Measurements from ENCODE around the gene TIGD1.
"Not testable (repeated sequence)": the region's sequence is repeated elsewhere in the genome, so short reads cannot be mapped to it uniquely, and the experiment has no call there.

Gene TIGD1

GRCh38 chr2:232573042-232573441 lies 22.7 kb upstream of the TIGD1 start:
- no peak overlapping the region for H3K4me3 ChIP-seq (ENCODE audit: low read length)
- H3K27me3 ChIP-seq (replicated peaks; ENCODE audit: insufficient read depth, low read length): no peaks in the 10 kb centered on the region
- no peak overlapping the region for H3K9ac ChIP-seq (ENCODE audit: low read length)
- no peaks in the 10 kb centered on the region for H3K9me3 ChIP-seq (replicated peaks; ENCODE audit: insufficient read depth, low read length)
- TF ChIP-seq CTCF (IDR thresholded peaks at IDR 0.05; ENCODE audit: low read length): no peak
- no peak for TF ChIP-seq EZH2phosphoT487 (IDR thresholded peaks at IDR 0.05; ENCODE audit: low read length)
- TF ChIP-seq EZH2 (optimal IDR thresholded peaks at IDR 0.05; ENCODE audit: low read depth, low read length): no peak
- H3K4me1 ChIP-seq (ENCODE audit: low read length): no peaks in the 10 kb centered on the region
- no peak overlapping the region for H3K27ac ChIP-seq (ENCODE audit: low read length)
- no peaks in the 10 kb centered on the region for H3K9me2 ChIP-seq (replicated peaks; ENCODE audit: insufficient read depth, low read length)
- no peaks in the 10 kb centered on the region for H3K79me2 ChIP-seq (ENCODE audit: low read length)
- no peaks in the 10 kb centered on the region for H4K20me1 ChIP-seq (ENCODE audit: insufficient read depth, low read length)
- DNase-seq: no peak
- no peaks in the 10 kb centered on the region for H3F3A ChIP-seq (ENCODE audit: insufficient read depth, low read length)
- H3K4me2 ChIP-seq (ENCODE audit: low read depth, low read length): no peak overlapping the region
- no peak overlapping the region for H2AFZ ChIP-seq (ENCODE audit: low read length)
- H3K36me3 ChIP-seq (replicated peaks; ENCODE audit: insufficient read depth, low read length): 0 out of 2 replicates have a peak, but pooled peaks cover 3% of the 10 kb centered on the region

- H3K9me2 ChIP-seq (replicated peaks; ENCODE audit: insufficient read depth, low read length): no peaks in the 10 kb centered on the region
- H2AFZ ChIP-seq (ENCODE audit: low read length): no peak overlapping the region
- H3K9me3 ChIP-seq (replicated peaks; ENCODE audit: insufficient read depth, low read length): no peaks in the 10 kb centered on the region
- no peak overlapping the region for H3K4me3 ChIP-seq (ENCODE audit: low read length)
- no peak overlapping the region for H3K27ac ChIP-seq (ENCODE audit: low read length)
- H3K4me1 ChIP-seq (ENCODE audit: low read length): no peaks in the 10 kb centered on the region
- no peak overlapping the region for H3K9ac ChIP-seq (ENCODE audit: low read length)
- H3K4me2 ChIP-seq (ENCODE audit: low read depth, low read length): no peak overlapping the region
- DNase-seq: no peak
- TF ChIP-seq EZH2phosphoT487 (IDR thresholded peaks at IDR 0.05; ENCODE audit: low read length): no peak
- TF ChIP-seq EZH2 (optimal IDR thresholded peaks at IDR 0.05; ENCODE audit: low read depth, low read length): no peak
- H3K79me2 ChIP-seq (ENCODE audit: low read length): no peaks in the 10 kb centered on the region
- no peaks in the 10 kb centered on the region for H4K20me1 ChIP-seq (ENCODE audit: insufficient read depth, low read length)
- H3F3A ChIP-seq (ENCODE audit: insufficient read depth, low read length): no peaks in the 10 kb centered on the region
- no peaks in the 10 kb centered on the region for H3K27me3 ChIP-seq (replicated peaks; ENCODE audit: insufficient read depth, low read length)
- H3K36me3 ChIP-seq (replicated peaks; ENCODE audit: insufficient read depth, low read length): peaks cover 3% of the 10 kb centered on the region; the same call in 1 of the 2 replicates
Measured at GRCh38 chr2:232571026-232571474, 20.7 kb upstream of the TIGD1 start.

- H3K9ac ChIP-seq (ENCODE audit: low read length); H3K27ac ChIP-seq (ENCODE audit: low read length); H3K79me2 ChIP-seq (ENCODE audit: low read length); H3K4me2 ChIP-seq (ENCODE audit: low read depth, low read length); H3K27me3 ChIP-seq (replicated peaks; ENCODE audit: insufficient read depth, low read length); H3K4me3 ChIP-seq (ENCODE audit: low read length); H3K36me3 ChIP-seq (replicated peaks; ENCODE audit: insufficient read depth, low read length); H3K4me1 ChIP-seq (ENCODE audit: low read length); H3F3A ChIP-seq (ENCODE audit: insufficient read depth, low read length); H2AFZ ChIP-seq (ENCODE audit: low read length); DNase-seq; H4K20me1 ChIP-seq (ENCODE audit: insufficient read depth, low read length); H3K9me2 ChIP-seq (replicated peaks; ENCODE audit: insufficient read depth, low read length); H3K9me3 ChIP-seq (replicated peaks; ENCODE audit: insufficient read depth, low read length): not testable (repeated sequence)
Measured at GRCh38 chr2:232570481-232570880, 20.1 kb upstream of the TIGD1 start.

GRCh38 chr2:232569541-232569940 lies 19.2 kb upstream of the TIGD1 start:
- Histone ChIP-seq H3K9ac (ENCODE audit: low read length) (no peak overlapping the region), H3K36me3 (replicated peaks; ENCODE audit: insufficient read depth, low read length) (peaks cover 3% of the 10 kb centered on the region; the same call in 1 of the 2 replicates), H4K20me1 (ENCODE audit: insufficient read depth, low read length) (no peaks in the 10 kb centered on the region), H3K4me2 (ENCODE audit: low read depth, low read length) (no peak overlapping the region), H2AFZ (ENCODE audit: low read length) (no peak overlapping the region), H3K4me3 (ENCODE audit: low read length) (no peak overlapping the region), H3K9me2 (replicated peaks; ENCODE audit: insufficient read depth, low read length) (no peaks in the 10 kb centered on the region), H3K27me3 (replicated peaks; ENCODE audit: insufficient read depth, low read length) (no peaks in the 10 kb centered on the region), H3F3A (ENCODE audit: insufficient read depth, low read length) (no peaks in the 10 kb centered on the region), H3K4me1 (ENCODE audit: low read length) (no peaks in the 10 kb centered on the region), H3K9me3 (replicated peaks; ENCODE audit: insufficient read depth, low read length) (no peaks in the 10 kb centered on the region), H3K79me2 (ENCODE audit: low read length) (no peaks in the 10 kb centered on the region), H3K27ac (ENCODE audit: low read length) (no peak overlapping the region)
- DNase-seq: no peak
- TF ChIP-seq CTCF (IDR thresholded peaks at IDR 0.05; ENCODE audit: low read length) (no peak), EZH2 (optimal IDR thresholded peaks at IDR 0.05; ENCODE audit: low read depth, low read length) (no peak), EZH2phosphoT487 (IDR thresholded peaks at IDR 0.05; ENCODE audit: low read length) (no peak)

All from MM.1S (cell line).